K562 treated with DMSO at 1 percent for 12 hours (cell line): ENCODE results near the gene FAM47C. TPM values are rescaled to one million over a fixed set of nuclear protein-coding genes. Genes with fewer than 3 reads are reported as not detected.

Experiments
- total RNA-seq: library from RNA; unstranded; fragments of 300-600 nt; gene quantifications from 2 replicates; pipeline ENCODE4 v1.2.3, GENCODE V29; 2022; ENCODE audit not compliant: insufficient read depth

The FAM47C gene
- not detected in 2 replicates for total RNA-seq

GRCh38 chrX:37008182-37008581, at the start of gene FAM47C:
FAM47C (plus strand) TSS chrX:37008366; CDS start chrX:37008411, 45 bp downstream.

